OCI-LY1 (cell line): ENCODE data around the gene TPD52L1.

Experiments used
- CTCF ChIP-seq: fragments of 200-600 bp; sonication (generic), shearing (Covaris generic); IDR thresholded peaks from 2 replicates; pipeline ENCODE4 v1.5.1; 2017; ENCODE audit warnings: mild to moderate bottlenecking, antibody characterized with exemption, low read length, moderate library complexity, mixed read lengths
- EZH2 ChIP-seq: fragments of 200-600 bp; sonication (generic), shearing (Covaris generic); IDR thresholded peaks from 2 replicates; pipeline ENCODE4 v1.8.0; 2017; ENCODE audit warnings: borderline replicate concordance, mixed run types, mild to moderate bottlenecking, antibody characterized with exemption, low read length, moderate library complexity, mixed read lengths

- TF ChIP-seq CTCF (no peak; the same call in 1 of the 2 replicates), EZH2 (no peak)
Measured at GRCh38 chr6:125154761-125155135, 1.2 kb downstream of the TPD52L1 start.
